IPS-18a (cell line): ENCODE results near the gene DXO.
A peak's percentile ranks its signal among the peaks of the same experiment; 100 is the strongest.

Experiments
- H3K27ac ChIP-seq: one replicate; pipeline ENCODE4 v1.5.1; 2013; ENCODE audit warnings: low read length
- H3K27me3 ChIP-seq: one replicate; pipeline ENCODE4 v1.6.1; 2013; ENCODE audit warnings: mild to moderate bottlenecking, low read length; ENCODE audit not compliant: control insufficient read depth, insufficient read depth
- H3K36me3 ChIP-seq: one replicate; pipeline ENCODE4 v1.6.1; 2013; ENCODE audit warnings: low read depth, low read length; ENCODE audit not compliant: control insufficient read depth
- H3K4me1 ChIP-seq: one replicate; pipeline ENCODE4 v1.6.1; 2013; ENCODE audit warnings: low read depth, low read length; ENCODE audit not compliant: control insufficient read depth
- H3K4me3 ChIP-seq: one replicate; pipeline ENCODE4 v1.5.1; 2013; ENCODE audit warnings: low read length
- H3K9ac ChIP-seq: one replicate; pipeline ENCODE4 v1.6.1; 2013; ENCODE audit warnings: mild to moderate bottlenecking, low read length, moderate library complexity
- H3K9me3 ChIP-seq: one replicate; pipeline ENCODE4 v1.6.1; 2013; ENCODE audit warnings: low read depth, low read length; ENCODE audit not compliant: control insufficient read depth

DXO gene

DNA sequence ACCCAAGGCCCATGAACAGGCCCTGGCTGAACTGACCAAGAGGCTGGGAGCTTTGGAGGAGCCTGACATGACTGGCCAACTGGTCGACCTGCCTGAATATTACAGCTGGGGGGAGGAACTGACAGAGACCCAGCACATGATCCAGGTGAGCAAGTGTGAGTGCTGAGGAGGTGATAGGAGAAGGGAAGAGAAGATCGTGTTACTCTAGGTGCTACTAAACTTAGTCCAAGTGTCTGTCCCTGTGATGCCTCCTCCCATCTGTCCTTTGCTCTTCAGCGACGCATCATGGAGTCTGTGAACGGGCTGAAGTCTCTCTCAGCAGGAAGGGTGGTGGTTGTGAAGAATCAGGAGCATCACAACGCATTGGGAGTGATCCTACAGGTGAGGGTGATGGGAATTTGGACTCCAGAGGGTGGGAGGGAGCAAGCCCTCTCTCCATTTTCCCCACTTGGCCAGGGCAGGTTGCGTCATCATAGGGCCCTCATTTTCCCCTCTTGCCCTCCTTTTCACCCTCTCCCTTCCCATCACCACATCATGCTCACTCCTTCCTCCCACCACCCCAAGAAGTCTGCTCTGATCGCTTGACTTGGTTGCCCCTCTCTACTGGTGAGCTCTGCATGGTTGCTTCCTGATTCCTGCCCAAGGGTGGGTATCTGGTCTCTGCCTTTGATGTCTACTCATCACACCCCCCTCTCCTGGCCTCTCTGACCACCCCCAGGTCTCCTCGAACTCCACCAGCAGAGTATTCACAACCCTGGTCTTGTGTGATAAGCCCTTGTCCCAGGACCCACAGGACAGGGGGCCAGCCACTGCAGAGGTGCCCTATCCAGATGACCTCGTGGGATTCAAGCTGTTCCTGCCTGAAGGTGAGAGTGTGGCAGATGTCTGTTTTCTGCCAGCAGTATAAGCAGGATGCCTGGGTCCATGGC lies 4.7 kb downstream of the DXO start:
- no peaks in the 10 kb centered on the region for H3K4me1 ChIP-seq
- peaks cover 59% of the 10 kb centered on the region for H3K36me3 ChIP-seq
- H3K9ac ChIP-seq = no peak overlapping the region

GRCh38 chr6:31966506-31966905 lies 5.4 kb downstream of the DXO start:
- H3K9ac ChIP-seq = no peak overlapping the region
- peaks cover 67% of the 10 kb centered on the region for H3K36me3 ChIP-seq

More for the DNA sequence above, 4.7 kb downstream of the DXO start:
- Histone ChIP-seq H3K9me3 (no peaks in the 10 kb centered on the region), H3K27ac (no peak overlapping the region), H3K4me3 (no peak overlapping the region), H3K27me3 (no peaks in the 10 kb centered on the region)

DNA sequence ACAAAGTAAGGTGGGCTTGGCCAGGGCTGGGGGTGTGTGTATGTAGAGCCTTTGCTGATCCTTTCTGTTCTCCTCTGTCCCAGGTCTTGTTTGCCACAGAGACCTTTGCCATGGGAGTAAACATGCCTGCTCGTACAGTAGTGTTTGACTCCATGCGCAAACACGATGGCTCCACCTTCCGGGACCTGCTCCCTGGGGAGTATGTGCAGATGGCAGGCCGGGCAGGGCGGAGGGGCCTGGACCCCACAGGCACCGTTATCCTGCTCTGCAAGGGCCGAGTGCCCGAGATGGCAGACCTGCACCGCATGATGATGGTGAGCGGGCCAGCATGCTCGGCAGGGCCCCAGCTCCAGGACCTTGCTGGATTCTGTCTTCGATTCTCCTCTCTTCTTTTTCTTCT lies 6.2 kb downstream of the DXO start:
- H3K36me3 ChIP-seq = peaks cover 70% of the 10 kb centered on the region

More at GRCh38 chr6:31966506-31966905, 5.4 kb downstream of the DXO start:
- Histone ChIP-seq H3K27me3 (no peaks in the 10 kb centered on the region), H3K4me3 (no peak overlapping the region), H3K4me1 (no peaks in the 10 kb centered on the region), H3K27ac (no peak overlapping the region), H3K9me3 (no peaks in the 10 kb centered on the region)

GRCh38 chr6:31963921-31964320 lies 8.0 kb downstream of the DXO start:
- H3K4me3 ChIP-seq = no peak overlapping the region
- H3K9me3 ChIP-seq = no peaks in the 10 kb centered on the region
- no peak overlapping the region for H3K27ac ChIP-seq
- H3K27me3 ChIP-seq = no peaks in the 10 kb centered on the region
- peaks cover 63% of the 10 kb centered on the region for H3K36me3 ChIP-seq
- no peaks in the 10 kb centered on the region for H3K4me1 ChIP-seq
- H3K9ac ChIP-seq = no peak overlapping the region

More for the DNA sequence above, 6.2 kb downstream of the DXO start:
- Histone ChIP-seq H3K4me3 (no peak overlapping the region), H3K9me3 (no peaks in the 10 kb centered on the region), H3K4me1 (no peaks in the 10 kb centered on the region), H3K27ac (no peak overlapping the region), H3K9ac (no peak overlapping the region), H3K27me3 (no peaks in the 10 kb centered on the region)

GRCh38 chr6:31961616-31962015 lies 10.3 kb downstream of the DXO start:
- no peaks in the 10 kb centered on the region for H3K27me3 ChIP-seq
- no peak overlapping the region for H3K27ac ChIP-seq
- H3K9me3 ChIP-seq = no peaks in the 10 kb centered on the region
- no peak overlapping the region for H3K4me3 ChIP-seq
- peaks cover 46% of the 10 kb centered on the region for H3K36me3 ChIP-seq
- no peak overlapping the region for H3K9ac ChIP-seq
- H3K4me1 ChIP-seq = no peaks in the 10 kb centered on the region

DNA sequence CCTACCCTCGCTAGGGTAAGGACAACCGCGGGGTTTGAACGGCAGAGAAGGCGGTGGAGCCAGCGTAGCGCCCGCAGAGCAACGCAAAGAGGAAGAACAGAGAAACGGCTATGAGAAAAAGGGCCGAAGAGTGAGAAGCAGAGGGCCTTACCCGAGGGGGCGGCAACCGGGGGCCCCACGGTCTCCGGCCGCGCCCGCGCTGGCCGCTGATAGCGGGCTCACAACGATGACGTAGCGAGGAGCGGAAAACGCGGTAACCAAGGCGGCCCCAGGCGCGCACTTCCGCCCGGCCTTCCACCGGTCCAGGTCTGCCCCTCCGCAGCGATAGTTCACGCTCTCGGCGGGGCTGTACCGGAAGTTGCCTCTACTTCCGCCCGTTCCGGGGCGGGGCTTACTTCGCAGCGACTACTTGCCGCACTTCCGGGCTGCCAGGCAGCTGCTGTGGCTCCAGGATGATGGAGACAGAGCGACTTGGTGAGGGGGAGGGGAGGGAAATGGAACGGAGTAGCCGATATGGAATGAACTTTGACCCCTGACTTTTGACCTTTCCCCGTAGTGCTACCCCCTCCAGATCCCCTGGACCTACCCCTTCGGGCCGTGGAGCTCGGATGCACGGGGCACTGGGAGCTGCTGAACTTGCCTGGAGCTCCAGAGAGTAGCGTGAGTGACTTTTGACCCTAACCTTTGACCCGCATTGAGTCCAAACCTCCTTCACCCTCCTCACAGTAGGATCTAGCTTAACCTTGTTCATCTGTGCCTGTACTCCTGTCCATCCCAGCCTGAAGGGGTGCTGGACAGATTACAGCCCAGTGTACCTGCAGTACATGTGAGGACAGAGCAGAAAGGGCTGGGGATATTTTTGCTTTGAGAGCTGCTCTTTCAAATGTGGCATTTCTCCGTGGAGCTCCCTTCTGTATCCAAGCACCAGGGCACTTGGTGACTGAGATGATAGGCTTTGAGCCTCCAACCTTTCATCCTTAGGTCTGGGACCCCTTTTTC lies 12.9 kb downstream of the DXO start, which contains the start of the genes NELFE and SKIC2:
Gene NELFE (minus strand): TSS at position 231 of the 999 bp plus-strand sequence. CDS start 525 bp downstream, outside the sequence.
Gene SKIC2 (plus strand): TSS at position 435 of the 999 bp plus-strand sequence. CDS start 18 bp downstream, at position 453.
- Histone ChIP-seq H3K27ac (peak within 1 kb of the TSS; percentile 36), H3K9me3 (no peaks in the 10 kb centered on the region), H3K4me3 (peak within 1 kb of the TSS; percentile 87), H3K4me1 (no peaks in the 10 kb centered on the region), H3K36me3 (peaks cover 51% of the 10 kb centered on the region), H3K27me3 (no peaks in the 10 kb centered on the region), H3K9ac (peak within 1 kb of the TSS; percentile 83)

GRCh38 chr6:31958412-31958740 lies 13.6 kb downstream of the DXO start:
- no peaks in the 10 kb centered on the region for H3K27me3 ChIP-seq
- H3K9me3 ChIP-seq = no peaks in the 10 kb centered on the region
- H3K27ac ChIP-seq = peak overlapping the region; percentile 36
- H3K4me1 ChIP-seq = no peaks in the 10 kb centered on the region
- H3K36me3 ChIP-seq = peaks cover 52% of the 10 kb centered on the region
- H3K4me3 ChIP-seq = peak overlapping the region; percentile 87
- H3K9ac ChIP-seq = peak overlapping the region; percentile 83

DNA sequence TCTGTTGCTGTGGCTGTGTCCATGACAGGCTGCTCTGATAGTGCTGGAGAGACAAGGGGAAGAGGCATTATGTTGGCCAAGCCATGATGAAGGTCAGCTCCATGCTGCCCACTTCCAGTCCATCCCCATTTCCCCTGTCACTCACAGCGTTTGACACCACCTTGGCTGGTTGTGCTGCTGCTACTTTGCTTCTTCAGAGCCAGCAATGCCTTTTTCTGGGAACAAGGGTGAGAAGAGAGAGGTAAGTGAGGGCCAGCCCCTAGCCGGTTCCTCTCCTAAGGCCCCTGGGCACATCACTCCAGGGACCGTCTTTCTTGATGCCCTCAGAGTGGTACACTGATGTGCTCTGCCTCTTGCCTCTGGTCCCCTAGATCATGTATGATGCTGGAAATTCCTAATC lies 15.1 kb downstream of the DXO start:
- H3K4me3 ChIP-seq = no peak overlapping the region
- peaks cover 46% of the 10 kb centered on the region for H3K36me3 ChIP-seq
- H3K27me3 ChIP-seq = no peaks in the 10 kb centered on the region
- H3K9ac ChIP-seq = no peak overlapping the region
- no peaks in the 10 kb centered on the region for H3K4me1 ChIP-seq
- H3K9me3 ChIP-seq = no peaks in the 10 kb centered on the region
- no peak overlapping the region for H3K27ac ChIP-seq

GRCh38 chr6:31954511-31954910 lies 17.4 kb downstream of the DXO start:
- no peaks in the 10 kb centered on the region for H3K9me3 ChIP-seq
- H3K4me3 ChIP-seq = no peak overlapping the region
- H3K4me1 ChIP-seq = no peaks in the 10 kb centered on the region
- H3K27me3 ChIP-seq = no peaks in the 10 kb centered on the region
- H3K9ac ChIP-seq = no peak overlapping the region
- peaks cover 49% of the 10 kb centered on the region for H3K36me3 ChIP-seq
- H3K27ac ChIP-seq = no peak overlapping the region

GRCh38 chr6:31952890-31953289 lies 19.0 kb downstream of the DXO start:
- Histone ChIP-seq H3K27me3 (peaks cover 4% of the 10 kb centered on the region), H3K9me3 (no peaks in the 10 kb centered on the region), H3K4me1 (no peaks in the 10 kb centered on the region), H3K4me3 (no peak overlapping the region), H3K36me3 (peaks cover 49% of the 10 kb centered on the region), H3K9ac (no peak overlapping the region), H3K27ac (no peak overlapping the region)

DNA sequence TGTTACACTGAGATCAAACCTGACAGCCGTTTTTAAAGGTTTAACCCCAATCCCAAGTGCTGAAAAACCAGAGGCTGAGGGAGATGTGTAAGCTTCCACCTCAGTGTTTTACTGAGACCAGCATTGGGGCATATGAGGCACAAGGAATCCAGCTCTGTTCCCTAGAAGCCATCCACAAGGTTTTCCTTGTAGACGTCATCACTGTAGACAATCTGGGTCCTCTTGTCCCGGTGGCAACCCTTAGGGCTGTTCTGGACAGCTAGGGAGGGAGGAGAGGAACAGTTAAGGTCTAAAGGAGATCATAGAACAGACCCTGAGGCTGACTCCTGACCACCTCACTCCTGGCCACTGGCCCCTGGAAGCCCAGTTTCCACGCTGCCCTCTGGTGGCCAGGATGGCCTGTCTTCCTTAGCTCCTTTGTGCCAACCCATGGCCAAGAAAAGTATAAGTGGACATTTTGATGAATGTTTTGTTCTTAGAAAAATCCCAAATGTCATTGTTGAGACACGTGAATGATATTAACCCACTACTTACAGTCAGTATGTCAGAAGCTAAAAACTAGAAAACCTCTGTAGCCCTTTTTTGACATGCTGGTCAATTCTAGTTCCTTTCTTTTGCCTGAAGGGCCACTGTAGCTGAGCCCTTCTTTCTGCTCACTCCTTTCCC lies 19.7 kb downstream of the DXO start:
- Histone ChIP-seq H3K4me1 (no peaks in the 10 kb centered on the region), H3K9me3 (no peaks in the 10 kb centered on the region), H3K27ac (no peak overlapping the region), H3K9ac (no peak overlapping the region), H3K27me3 (peaks cover 5% of the 10 kb centered on the region), H3K4me3 (no peak overlapping the region), H3K36me3 (peaks cover 49% of the 10 kb centered on the region)
